GM19023 (cell line): ENCODE results near the gene REN.

ENCODE experiments used
- ATAC-seq: cut with Tn5 transposase; IDR thresholded peaks from one replicate; pipeline ENCODE4 v1.9.1; 2021; ENCODE audit warnings: mild to moderate bottlenecking, moderate library complexity; ENCODE audit not compliant: unreplicated experiment

Gene REN

DNA sequence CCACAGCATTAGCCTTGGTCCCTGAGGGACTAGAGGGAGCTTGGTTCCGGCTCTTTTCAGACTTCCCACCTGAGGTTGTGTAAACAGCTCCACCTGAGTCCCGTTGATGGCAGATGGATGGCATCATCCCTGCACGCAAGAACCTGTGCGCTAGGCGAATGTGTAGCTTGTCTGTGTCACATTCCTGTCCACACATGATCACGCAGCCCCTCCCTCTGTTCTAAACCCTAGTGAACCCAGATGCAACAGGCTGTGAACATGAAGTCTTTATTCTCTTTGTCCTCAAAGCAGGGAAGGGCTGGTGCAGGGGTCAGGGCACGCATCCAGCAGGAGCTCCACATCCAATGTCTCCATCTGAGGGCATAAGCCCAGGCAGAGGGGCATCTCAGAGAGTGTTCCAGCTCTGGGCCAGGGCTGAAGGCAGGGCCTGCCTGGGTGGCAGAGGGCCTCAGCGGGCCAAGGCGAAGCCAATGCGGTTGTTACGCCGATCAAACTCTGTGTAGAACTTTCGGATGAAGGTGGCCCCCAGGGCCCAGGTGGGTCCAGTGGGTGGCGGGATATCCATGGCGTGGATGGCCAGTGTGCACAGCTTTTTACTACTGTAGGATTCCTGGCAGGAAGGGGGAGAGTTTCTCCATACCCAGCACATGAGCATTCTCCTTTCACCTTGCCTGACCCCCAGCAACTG, 11.4 kb downstream of the REN start:
- ATAC-seq = no peak

DNA sequence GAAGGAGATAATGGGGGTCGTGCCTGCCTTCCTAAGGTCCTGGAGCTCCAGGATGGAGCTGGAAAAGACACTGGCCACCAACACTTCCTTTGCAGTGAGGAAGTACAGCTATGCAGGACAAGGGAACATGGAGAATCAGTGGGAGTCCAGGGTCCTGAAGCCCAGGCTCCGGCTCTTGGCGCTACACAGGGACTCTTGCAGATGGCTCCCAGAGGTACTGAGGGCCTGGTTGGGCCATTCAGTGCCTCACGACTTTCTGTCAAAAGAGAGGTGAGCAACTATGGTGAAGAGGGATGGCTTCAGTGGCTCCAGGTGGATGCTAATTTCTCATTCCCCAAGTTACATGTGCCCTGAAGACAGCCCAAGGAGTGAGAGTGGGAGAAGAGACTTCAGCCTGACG, 12.5 kb downstream of the REN start:
- no peak for ATAC-seq

- no peak for ATAC-seq
Measured at GRCh38 chr1:204152310-204153044, 13.7 kb downstream of the REN start.

DNA sequence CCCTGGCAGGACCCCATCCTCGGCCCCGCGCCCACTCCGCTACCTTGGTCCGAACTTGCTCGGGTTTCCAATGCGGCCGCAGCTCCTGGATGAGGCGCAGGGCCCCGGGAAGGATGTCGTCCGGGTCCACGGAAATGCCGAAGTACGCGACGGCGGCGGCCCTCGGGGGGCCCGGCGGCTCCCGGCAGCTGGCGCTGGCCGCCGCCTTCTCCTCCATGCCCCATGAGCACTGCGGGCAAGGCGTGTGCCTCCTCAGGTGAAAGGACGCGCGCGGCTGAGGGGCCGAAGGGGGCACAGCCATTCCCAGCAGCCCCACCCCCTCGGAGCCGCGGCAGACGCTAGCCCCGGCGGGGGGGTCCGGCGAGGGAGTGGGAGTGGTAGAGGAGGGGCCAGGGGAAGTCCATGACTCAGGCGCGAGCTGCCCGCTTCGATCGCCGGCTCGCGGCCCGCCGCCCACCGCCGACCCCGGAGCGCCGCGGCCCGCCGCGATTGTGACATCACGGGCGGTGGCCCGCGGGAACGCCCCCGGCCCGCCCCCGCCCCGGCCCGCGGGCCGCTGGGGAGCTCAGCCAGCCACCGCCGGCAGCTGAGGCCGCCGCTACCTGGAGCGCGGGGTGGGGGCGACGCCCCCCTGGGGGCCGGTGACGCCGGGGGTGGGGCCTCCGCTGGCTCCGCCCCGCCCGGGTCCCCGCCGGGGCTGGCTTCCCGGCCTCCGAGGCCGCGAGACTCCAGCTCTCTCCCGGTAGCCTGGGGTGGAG, 14.4 kb downstream of the REN start, which contains the start of gene ETNK2:
Gene ETNK2 (minus strand): TSS at position 493 of the 758 bp plus-strand sequence. CDS start 192 bp downstream, at position 301.
- ATAC-seq = no peak

DNA sequence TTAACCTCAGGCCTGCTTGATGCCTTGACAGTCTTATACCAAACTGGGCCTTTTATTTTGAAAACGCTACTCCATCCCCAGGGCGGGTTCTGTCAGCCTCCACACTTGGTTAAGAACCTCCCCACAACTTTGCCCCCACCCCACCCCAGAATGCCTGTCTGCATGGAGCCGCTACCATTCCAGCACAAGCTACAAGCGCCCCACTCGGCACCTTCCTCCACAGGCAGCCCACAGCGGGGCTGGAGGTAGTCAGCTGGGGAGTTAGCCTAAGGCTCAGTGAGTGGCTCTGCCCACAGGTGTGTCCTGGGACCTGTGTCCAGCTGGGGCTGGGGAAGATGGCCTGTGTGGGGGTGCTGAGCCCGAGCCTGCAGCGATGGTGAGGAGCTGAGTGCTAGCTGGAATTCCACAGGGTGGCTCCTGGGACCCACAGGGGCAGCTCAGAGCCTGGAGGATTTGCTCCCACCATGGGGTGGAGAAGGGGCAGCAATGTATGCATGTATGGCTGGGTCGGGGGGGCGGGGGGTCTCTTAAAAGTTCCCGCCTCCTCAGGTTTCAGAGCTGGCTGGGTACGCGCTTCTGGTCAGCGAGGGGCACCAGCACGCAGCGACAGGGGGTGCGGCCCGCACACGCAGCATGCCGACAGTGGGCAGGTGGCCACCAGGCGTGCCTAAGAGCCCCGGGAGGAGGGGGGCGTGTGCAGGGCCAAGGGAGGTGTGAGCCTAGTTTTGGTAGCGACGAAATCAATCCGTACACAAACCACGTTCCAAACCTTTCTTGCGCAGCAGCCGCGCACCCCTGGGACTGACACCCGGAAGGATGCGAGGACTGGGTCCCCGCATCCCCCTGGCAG, 15.2 kb downstream of the REN start:
- no peak for ATAC-seq

- ATAC-seq = no peak
Measured at GRCh38 chr1:204149635-204150565, 16.2 kb downstream of the REN start.

GRCh38 chr1:204149107-204149506, 17.0 kb downstream of the REN start:
- no peak for ATAC-seq

- no peak for ATAC-seq
Measured at GRCh38 chr1:204147406-204148383, 18.4 kb downstream of the REN start.

DNA sequence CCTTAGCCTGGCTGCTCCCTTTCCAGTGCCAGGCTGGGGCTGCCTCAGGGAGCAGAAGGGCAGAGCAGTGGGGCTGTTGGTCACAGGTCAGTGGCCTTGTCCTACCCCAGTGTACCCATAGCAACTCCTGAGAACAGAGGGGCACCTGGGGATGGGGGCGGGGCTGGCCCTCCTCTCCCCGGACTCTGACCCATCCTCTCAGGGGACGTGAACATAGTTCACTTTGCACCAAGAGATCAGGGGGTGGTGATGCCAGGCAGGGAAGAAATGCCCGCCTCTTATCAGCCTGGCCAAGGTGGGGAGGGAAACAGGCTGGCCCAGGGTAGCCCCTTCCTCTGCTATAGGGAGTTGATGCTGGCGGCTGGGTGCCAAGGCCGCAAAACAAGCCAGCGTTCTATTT, 19.2 kb downstream of the REN start:
- ATAC-seq = no peak

DNA sequence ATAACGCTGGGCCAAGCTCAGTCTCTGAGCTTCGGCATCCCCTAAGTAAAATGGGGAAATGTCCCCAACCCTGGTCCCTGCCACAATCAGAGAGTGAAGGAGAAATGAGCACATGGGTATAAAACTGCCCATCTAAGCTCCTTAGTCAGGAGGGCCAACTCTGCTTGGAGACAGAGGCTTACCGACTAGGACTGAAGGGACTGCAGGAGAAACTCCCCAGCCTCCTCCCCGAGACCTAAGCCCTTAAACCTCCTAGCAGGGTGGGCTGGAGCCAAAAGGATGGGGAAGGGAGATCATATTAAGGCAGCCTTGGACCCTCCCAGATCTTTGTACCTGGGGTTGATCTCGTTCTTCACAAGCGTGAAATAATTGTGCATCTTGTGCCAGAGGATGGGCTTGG, 19.8 kb downstream of the REN start:
- no peak for ATAC-seq

DNA sequence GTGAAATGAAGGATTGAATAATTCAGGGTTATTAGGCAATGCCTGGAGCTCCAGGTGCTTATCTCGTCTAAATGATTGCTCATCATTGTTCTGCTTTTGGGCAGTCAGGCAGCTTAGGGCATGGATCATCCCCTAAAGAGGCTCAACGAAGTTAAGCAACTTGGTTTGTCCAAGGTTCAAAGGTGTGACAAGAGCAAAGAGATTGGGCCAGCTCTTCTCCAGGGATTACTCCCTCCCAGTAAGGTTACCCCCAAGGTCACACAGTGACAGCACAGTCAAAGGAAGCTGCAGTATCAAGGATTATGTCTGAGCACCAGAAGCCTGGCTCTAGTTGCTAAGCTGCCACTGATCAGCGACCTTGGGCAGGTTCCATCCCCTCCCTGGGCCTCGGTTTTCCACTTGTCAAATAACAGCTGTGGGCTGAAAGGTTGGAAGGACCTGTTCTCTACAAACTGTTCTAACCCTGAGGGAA, 21.1 kb downstream of the REN start:
- no peak for ATAC-seq

GRCh38 chr1:204143276-204144041, 22.7 kb downstream of the REN start:
- ATAC-seq = no peak

GRCh38 chr1:204142032-204142974, 23.8 kb downstream of the REN start:
- ATAC-seq = no peak

- no peak for ATAC-seq
Measured at GRCh38 chr1:204141131-204141530, 25.0 kb downstream of the REN start.

DNA sequence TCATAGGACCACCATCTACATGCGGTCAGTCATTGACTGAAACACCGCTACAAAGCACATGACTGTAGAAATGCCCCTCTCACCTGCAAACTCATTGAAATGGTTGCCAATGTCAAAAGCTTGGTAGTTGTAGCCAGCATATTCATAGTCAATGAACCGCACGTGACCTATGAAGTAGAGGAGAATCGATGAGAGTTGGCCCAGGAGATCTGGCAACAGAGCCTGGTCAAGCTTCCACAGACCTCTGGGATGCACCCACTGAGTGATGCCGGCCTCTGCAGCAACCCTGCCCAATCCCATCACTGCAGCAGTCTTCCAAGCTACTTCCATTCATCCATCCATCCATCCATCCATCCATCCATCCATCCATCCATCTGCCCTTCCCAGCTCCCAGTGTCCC, 26.2 kb downstream of the REN start:
- ATAC-seq = no peak

- no peak for ATAC-seq
Measured at GRCh38 chr1:204139088-204139487, 27.0 kb downstream of the REN start.

DNA sequence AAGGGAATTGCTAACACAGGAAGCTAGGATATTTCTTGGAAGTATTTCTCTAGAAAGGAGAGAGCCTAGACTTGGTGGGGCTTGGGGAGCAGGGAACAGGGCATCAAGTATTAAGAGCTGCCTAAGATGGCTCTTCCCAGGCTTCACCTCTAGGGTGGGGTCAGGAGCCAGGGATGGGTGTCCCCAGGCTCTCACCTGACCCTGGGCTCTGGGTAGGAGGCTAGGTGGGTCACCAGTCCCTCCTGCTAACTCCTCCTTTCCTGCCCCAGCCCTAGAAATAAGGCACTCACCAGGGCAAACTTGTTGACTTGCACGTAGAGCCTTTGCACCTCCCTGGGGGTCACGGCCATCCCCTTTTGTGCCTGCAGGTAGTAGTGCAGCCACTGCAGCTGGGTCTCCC, 29.3 kb downstream of the REN start:
- no peak for ATAC-seq
